CD1c-positive myeloid dendritic cell (primary cell): Measurements from ENCODE around the gene GAS2L2.
"Not testable (repeated sequence)": the region's sequence is repeated elsewhere in the genome, so short reads cannot be mapped to it uniquely, and the experiment has no call there.

ENCODE experiments used
- DNase-seq: peaks from one replicate; pipeline ENCODE4 v3.0.0-alpha.2; 2016; ENCODE audit errors: extremely low spot score

The GAS2L2 gene

DNA sequence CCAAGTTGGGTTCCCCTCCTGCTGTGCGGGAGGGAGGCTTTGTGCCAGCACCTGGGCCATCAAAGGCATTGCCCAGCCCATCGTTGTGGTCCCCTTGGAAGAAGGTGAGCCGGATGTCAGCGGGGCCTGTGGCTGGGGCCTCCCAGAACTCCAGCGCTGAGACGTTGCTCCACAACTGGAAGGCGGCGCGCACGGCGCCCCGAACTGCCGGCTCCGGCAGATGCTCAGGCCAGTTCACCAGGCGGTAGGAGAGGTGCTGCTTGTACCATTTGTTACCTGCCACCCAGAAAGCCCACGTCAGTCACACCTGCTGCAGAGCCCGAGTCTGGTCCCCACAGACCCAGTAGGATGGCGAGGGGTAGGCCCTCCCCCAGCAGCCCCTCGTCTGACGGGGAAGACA, 20.1 kb upstream of the GAS2L2 start:
- no peak for DNase-seq

- no peak for DNase-seq
Observed at GRCh38 chr17:35769895-35770486, 17.0 kb upstream of the GAS2L2 start.

DNA sequence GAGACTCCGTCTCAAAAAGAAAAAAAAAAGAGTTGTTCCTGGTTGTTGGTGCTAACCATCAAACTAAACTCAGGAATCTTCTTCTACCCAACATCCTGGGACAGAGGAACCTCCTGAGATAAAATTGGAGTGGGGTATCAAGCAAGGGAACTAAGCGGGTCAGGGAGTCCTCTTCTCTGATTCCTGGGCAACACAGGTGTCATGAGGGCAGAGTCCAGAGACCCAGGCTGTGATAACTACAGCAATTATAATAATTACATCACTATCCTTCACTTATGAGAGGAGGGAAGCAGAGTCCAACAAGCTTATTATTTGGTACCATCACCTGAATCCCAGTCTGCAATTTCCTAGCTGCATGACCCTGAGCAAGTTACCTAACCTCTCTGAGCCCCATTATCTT, 15.8 kb upstream of the GAS2L2 start:
- no peak for DNase-seq

- peak; percentile 27 for DNase-seq
Observed at GRCh38 chr17:35766903-35767510, 14.0 kb upstream of the GAS2L2 start.

GRCh38 chr17:35766489-35766877, 13.4 kb upstream of the GAS2L2 start:
- DNase-seq, result no peak

GRCh38 chr17:35765756-35766488, 12.9 kb upstream of the GAS2L2 start:
- no peak for DNase-seq

GRCh38 chr17:35765086-35765710, 12.2 kb upstream of the GAS2L2 start:
- no peak for DNase-seq

GRCh38 chr17:35764123-35764991, 11.3 kb upstream of the GAS2L2 start:
- DNase-seq, result peak; percentile 93

DNA sequence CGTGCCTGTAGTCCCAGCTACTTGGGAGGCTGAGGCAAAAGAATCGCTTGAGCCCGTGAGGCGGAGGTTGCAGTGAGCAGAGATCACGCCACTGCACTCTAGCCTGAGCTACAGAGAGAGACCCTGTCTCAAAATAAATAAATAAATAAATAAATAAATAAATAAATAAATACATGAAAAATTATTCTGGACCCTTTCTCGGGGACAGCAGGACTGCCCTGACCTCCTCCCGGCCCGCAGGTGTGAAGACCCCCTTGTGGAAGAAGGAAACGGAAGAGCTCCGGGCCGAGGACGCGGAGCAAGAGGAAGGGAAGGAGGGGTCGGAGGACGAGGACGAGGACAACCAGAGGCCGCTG, 10.7 kb upstream of the GAS2L2 start:
- no peak for DNase-seq

- DNase-seq, result no peak
Observed at GRCh38 chr17:35761601-35762000, 8.6 kb upstream of the GAS2L2 start.

- no peak for DNase-seq
Observed at GRCh38 chr17:35760587-35760986, 7.5 kb upstream of the GAS2L2 start, which contains the start of gene C17orf50. C17orf50 (plus strand) TSS chr17:35760887; CDS start chr17:35760942, 55 bp downstream.

DNA sequence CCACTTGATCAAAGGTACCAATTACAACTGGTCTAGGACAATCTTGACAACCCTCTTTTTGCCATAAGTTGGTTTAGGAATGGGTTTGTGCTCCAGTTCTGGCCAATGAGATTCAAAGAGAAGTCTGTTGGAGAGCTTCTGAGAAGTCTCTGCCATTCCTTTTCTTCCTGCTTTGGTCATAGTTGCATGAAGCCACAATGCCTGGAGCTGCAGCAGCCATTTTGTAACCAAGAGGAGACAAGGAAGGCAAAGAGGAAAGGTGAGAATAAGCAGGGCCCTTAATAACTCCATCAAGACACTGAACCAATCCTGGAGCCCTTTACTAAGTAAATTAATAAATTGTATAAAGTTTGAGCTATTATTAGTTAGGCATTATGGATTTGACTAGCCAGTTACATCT, 4.2 kb upstream of the GAS2L2 start:
- DNase-seq, result no peak

GRCh38 chr17:35752471-35752870, 568 bp downstream of the GAS2L2 start:
- DNase-seq, result no peak

- not testable (repeated sequence) for DNase-seq
Observed at GRCh38 chr17:35751541-35751940, 1.5 kb downstream of the GAS2L2 start.

DNA sequence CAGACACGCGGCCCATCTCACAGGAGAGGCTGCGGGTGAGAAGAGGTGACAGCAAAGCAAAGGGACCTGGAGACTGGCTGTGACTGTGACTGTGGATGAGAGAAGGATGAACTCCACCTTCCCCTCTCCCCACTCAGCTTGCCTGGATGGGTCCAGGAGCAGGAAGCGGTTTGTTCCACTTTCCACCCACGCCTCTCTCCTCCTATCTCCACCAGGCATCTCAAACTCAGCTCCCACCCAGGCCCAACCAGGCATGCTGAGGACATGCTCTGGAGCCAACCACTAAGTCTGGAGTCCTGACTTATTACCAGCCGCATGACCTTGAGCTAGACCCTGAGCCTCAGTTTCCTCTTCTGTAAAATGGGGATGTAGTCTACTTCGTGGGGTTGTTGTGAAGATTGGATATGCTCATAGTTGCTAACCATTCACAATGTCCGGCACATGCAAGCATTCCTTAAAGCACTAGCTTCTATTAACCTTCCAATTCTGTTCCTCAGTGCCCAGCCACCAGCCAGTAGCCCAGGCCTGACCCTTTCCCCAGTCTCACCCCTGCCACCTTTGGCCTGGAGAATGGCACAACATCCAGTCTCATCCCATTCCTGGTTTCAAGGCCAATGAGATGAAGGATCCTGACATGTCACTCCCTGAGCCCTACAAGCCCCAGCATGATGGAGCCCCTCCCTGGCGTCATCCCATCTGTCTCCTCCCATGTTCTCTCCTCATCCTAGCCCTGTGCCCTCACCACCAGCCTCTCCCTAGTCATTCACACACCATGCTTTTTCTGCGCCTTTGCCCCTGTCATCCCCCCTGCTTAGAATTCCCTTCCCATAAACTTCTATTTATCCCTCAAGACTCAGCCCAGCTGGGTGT, 2.3 kb downstream of the GAS2L2 start:
- DNase-seq, result no peak

GRCh38 chr17:35749560-35750412, 3.3 kb downstream of the GAS2L2 start:
- no peak for DNase-seq

DNA sequence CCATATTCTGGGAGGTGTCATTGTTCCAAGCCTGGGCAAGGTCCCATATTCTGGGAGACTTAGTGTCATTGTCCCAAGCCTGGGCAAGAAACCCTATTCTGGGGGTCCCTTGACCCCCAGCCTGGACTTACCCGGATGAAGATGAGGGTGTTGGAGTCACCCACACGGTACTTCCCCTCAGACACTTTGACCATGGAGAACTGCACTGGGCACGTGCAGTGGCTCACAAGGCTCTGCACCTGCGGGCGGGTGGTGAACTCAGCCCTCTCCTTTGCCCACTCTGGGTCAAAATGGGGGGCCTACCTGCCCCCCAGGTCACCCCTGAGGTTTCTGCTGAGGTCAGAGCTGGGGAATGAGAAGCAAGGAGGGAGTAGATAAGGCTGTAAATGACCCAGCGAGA, 4.1 kb downstream of the GAS2L2 start:
- DNase-seq, result no peak

GRCh38 chr17:35748341-35748841, 4.6 kb downstream of the GAS2L2 start:
- DNase-seq, result no peak

GRCh38 chr17:35747540-35748017, 5.5 kb downstream of the GAS2L2 start:
- peak; percentile 81 for DNase-seq
